K562 (cell line): ENCODE data around the gene SLC26A1. TPM values are rescaled to one million over a fixed set of nuclear protein-coding genes. Genes with fewer than 3 reads are reported as not detected.

Experiments
- ATAC-seq: fragments of 200-7000 bp; cut with Tn5 transposase; 3 replicates; pipeline ENCODE4 v1.9.1; 2020; ENCODE audit warnings: moderate library complexity
- BruUV-seq: library from RNA; stranded (reverse); fragments of 400-500 nt; replicated peaks from 2 replicates; lab custom pipeline; 2021; lab: Mats Ljungman, UMichigan
- CTCF ChIA-PET: fragments of 300-600 bp; formaldehyde crosslinking; extraction: SDS; loops from one replicate; lab custom pipeline; 2021; ENCODE audit warnings: low intra/inter-chr PET ratio; lab: Yijun Ruan, JAX
- POLR2A ChIA-PET: fragments of 300-600, 350-650 bp; sonication (Branson Sonifier 250); formaldehyde crosslinking; extraction: SDS; loops from one replicate; lab custom pipeline; 2021; ENCODE audit warnings: antibody characterized with exemption, inconsistent platforms; lab: Yijun Ruan, JAX
- DNase-seq, 4 experiments: peaks; one replicate each; pipeline versions ENCODE4 v3.0.0 to v3.0.0-alpha.2; 2011 to 2018; ENCODE audit warnings: low spot score in 3 of 4, mixed read lengths in 3 of 4; ENCODE audit errors: extremely low read depth in 1 of 4
- FAIRE-seq: peaks from 2 replicates; lab custom pipeline; 2011; peaks lifted over from hg19 to GRCh38; lab: Jason Lieb, UNC
- H2AFZ ChIP-seq: 2 replicates; pipeline ENCODE4 v1.6.0; 2011; ENCODE audit warnings: low read depth, low read length, control low read depth, inconsistent platforms
- H3K27ac ChIP-seq: fragments of 200-600 bp; 3 replicates; pipeline ENCODE4 v1.8.0; 2011; ENCODE audit warnings: low read depth, mild to moderate bottlenecking, control low read depth, inconsistent platforms, low read length, moderate library complexity, mixed read lengths; ENCODE audit errors: extremely low read depth
- H3K27me3 ChIP-seq, 2 experiments: fragments of 300-600 bp in 1 of 2; 2 replicates in 1 of 2; 3 replicates in 1 of 2; pipeline versions ENCODE4 v1.6.0 to v1.8.0; 2011; ENCODE audit warnings: inconsistent platforms in 2 of 2, low read length in 2 of 2, mild to moderate bottlenecking in 1 of 2, mixed read lengths in 1 of 2, moderate library complexity in 1 of 2; ENCODE audit not compliant: control insufficient read depth in 2 of 2, insufficient read depth in 2 of 2
- H3K36me3 ChIP-seq: fragments of 300-600 bp; 3 replicates; pipeline ENCODE4 v1.8.0; 2011; ENCODE audit warnings: mild to moderate bottlenecking, low read length, inconsistent platforms; ENCODE audit not compliant: control insufficient read depth, insufficient read depth
- H3K4me1 ChIP-seq, 2 experiments: fragments of 200-600 bp in 1 of 2; replicated peaks in 1 of 2; 2 replicates in 1 of 2; 3 replicates in 1 of 2; pipeline versions ENCODE4 v1.5.1 to v1.8.0; 2011; ENCODE audit warnings: inconsistent platforms in 2 of 2, low read length in 2 of 2, mild to moderate bottlenecking in 1 of 2, mixed read lengths in 1 of 2, moderate library complexity in 1 of 2; ENCODE audit not compliant: control insufficient read depth in 2 of 2, insufficient read depth in 2 of 2
- H3K4me2 ChIP-seq: 2 replicates; pipeline ENCODE4 v1.6.1; 2011; ENCODE audit warnings: low read length, control low read depth, inconsistent platforms, mixed read lengths; ENCODE audit not compliant: insufficient read depth
- H3K4me3 ChIP-seq: fragments of 200-600 bp; sonication (generic), shearing (Covaris generic); 2 replicates; pipeline ENCODE4 v1.5.1; 2016; ENCODE audit warnings: control low read depth, inconsistent platforms
- H3K79me2 ChIP-seq: fragments of 200-600 bp; 3 replicates; pipeline ENCODE4 v1.8.0; 2011; ENCODE audit warnings: low read length, inconsistent platforms; ENCODE audit not compliant: control insufficient read depth, insufficient read depth
- H3K9ac ChIP-seq, 2 experiments: 2 replicates each; pipeline versions ENCODE4 v1.6.0 to v1.6.1; 2011; ENCODE audit warnings: low read depth in 2 of 2, low read length in 2 of 2, control low read depth in 1 of 2, inconsistent platforms in 1 of 2, mild to moderate bottlenecking in 1 of 2, mixed read lengths in 1 of 2; ENCODE audit not compliant: insufficient read depth in 1 of 2
- H3K9me1 ChIP-seq: one replicate; pipeline ENCODE4 v1.6.0; 2011; ENCODE audit warnings: inconsistent platforms, mild to moderate bottlenecking, low read length, moderate library complexity; ENCODE audit not compliant: control insufficient read depth, insufficient read depth
- H3K9me3 ChIP-seq: replicated peaks from 2 replicates; pipeline ENCODE4 v1.5.1; 2011; ENCODE audit warnings: low read depth, low read length, inconsistent platforms; ENCODE audit not compliant: control insufficient read depth, insufficient read depth
- H4K20me1 ChIP-seq: replicated peaks from 2 replicates; pipeline ENCODE4 v1.6.1; 2011; ENCODE audit warnings: low read length, inconsistent platforms, mixed read lengths; ENCODE audit not compliant: control insufficient read depth, insufficient read depth
- E2F3 ChIP-seq: fragments of 250-450 bp; sonication (Bioruptor Pico); IDR thresholded peaks from 2 replicates; pipeline ENCODE4 v1.4.0; 2020; ENCODE audit warnings: mild to moderate bottlenecking
- FOXO4 ChIP-seq: fragments of 450-650 bp; formaldehyde crosslinking; IDR thresholded peaks from 2 replicates; pipeline ENCODE4 v1.4.0; 2020; ENCODE audit warnings: mild to moderate bottlenecking, moderate library complexity
- GTF2B ChIP-seq: IDR thresholded peaks from 2 replicates; pipeline ENCODE4 v1.6.1; 2011; ENCODE audit not compliant: insufficient read length; ENCODE audit errors: extremely low read depth
- HEY1 ChIP-seq: fragments of 250-450 bp; sonication (Bioruptor Pico); IDR thresholded peaks from 2 replicates; pipeline ENCODE4 v1.5.0; 2020; ENCODE audit warnings: mild to moderate bottlenecking, moderate library complexity, borderline replicate concordance
- KDM1A ChIP-seq, 2 experiments: fragments of 450-650 bp; IDR thresholded peaks; 2 replicates each; pipeline ENCODE4 v1.6.1; 2016; ENCODE audit warnings: mild to moderate bottlenecking in 2 of 2
- NFRKB ChIP-seq: fragments of 450-650 bp; IDR thresholded peaks from 2 replicates; pipeline ENCODE4 v1.6.1; 2016; ENCODE audit warnings: low read depth
- PML ChIP-seq: IDR thresholded peaks from 2 replicates; pipeline ENCODE4 v1.6.1; 2012; ENCODE audit warnings: low read length, inconsistent platforms
- RAD21 ChIP-seq, 2 experiments: fragments of 250-450 bp in 1 of 2; fragments of 450-650 bp in 1 of 2; sonication (Bioruptor Pico) in 1 of 2; formaldehyde crosslinking in 1 of 2; IDR thresholded peaks in 1 of 2; conservative IDR thresholded peaks in 1 of 2; 2 replicates each; pipeline versions ENCODE4 v1.4.0 to v1.8.0; 2020 to 2022; ENCODE audit warnings: mild to moderate bottlenecking in 2 of 2, moderate library complexity in 1 of 2
- TEAD4 ChIP-seq, 2 experiments: sonication (generic) in 1 of 2; formaldehyde crosslinking in 1 of 2; IDR thresholded peaks; 2 replicates each; pipeline versions ENCODE4 v1.6.1 to v1.8.0; 2012 to 2022; ENCODE audit warnings: borderline replicate concordance in 1 of 2, inconsistent platforms in 1 of 2, low read length in 1 of 2, mild to moderate bottlenecking in 1 of 2, missing genetic modification reagents in 1 of 2
- ZBTB17 ChIP-seq: fragments of 450-650 bp; formaldehyde crosslinking; IDR thresholded peaks from 2 replicates; pipeline ENCODE4 v1.4.0; 2020; ENCODE audit warnings: mild to moderate bottlenecking
- ZBTB7A ChIP-seq: IDR thresholded peaks from 2 replicates; pipeline ENCODE4 v1.6.1; 2011; ENCODE audit warnings: low read depth, mild to moderate bottlenecking, low read length, moderate library complexity, borderline replicate concordance; ENCODE audit not compliant: control insufficient read depth
- WGBS: fragments of 100-300 bp; shearing (Covaris generic); methylation state at CpG from one replicate; pipeline ENCODE4 v1.1.6; 2016; ENCODE audit warnings: low coverage, mixed read lengths; ENCODE audit not compliant: insufficient coverage; ENCODE audit errors: missing lambda C conversion rate; 5-methylcytosine and 5-hydroxymethylcytosine counted together
- in situ Hi-C: fragments of 300-500 bp; cut with MboI; formaldehyde crosslinking; loops from 4 replicates; pipeline ENCODE4 v1.15.0; 2018; ENCODE audit warnings: inconsistent platforms, mixed read lengths
- intact Hi-C: fragments of 100-400 bp; cut with micrococcal nuclease; formaldehyde crosslinking; loops from 2 replicates; pipeline ENCODE4 v1.14.2; 2022
- polyA plus RNA-seq, 8 experiments: library from polyadenylated mRNA; depleted of rRNA in 4 of 8; stranded (reverse) in 5 of 8; unstranded in 3 of 8; fragments of >200 nt; fragmentation: Nextera tagmentation in 2 of 8; fragmentation: Illumina TruSeq in 1 of 8; extraction: Ambion mirVana in 2 of 8; extraction: Trizol in 1 of 8; gene quantifications; 2 replicates each; pipeline versions ENCODE4 v1.2.1 to v1.2.3, GENCODE V29; 2011 to 2014; ENCODE audit warnings: inconsistent platforms in 1 of 8, missing spikeins in 1 of 8
- total RNA-seq, 7 experiments: library from RNA; depleted of rRNA in 6 of 7; stranded (reverse); fragments of >200 nt in 6 of 7; fragmentation: Illumina TruSeq in 2 of 7; extraction: Trizol in 2 of 7; gene quantifications; 2 replicates each; pipeline versions ENCODE4 v1.2.1 to v1.2.3, GENCODE V29; 2011 to 2021; ENCODE audit warnings: low replicate concordance in 1 of 7
- TF ChIP-seq, protein P1 (sequence below), 3 experiments: IDR thresholded peaks in 2 of 3; conservative IDR thresholded peaks in 1 of 3; 2 replicates each; pipeline ENCODE4 v1.5.1; 2011 to 2012; ENCODE audit warnings: low read length in 3 of 3, mild to moderate bottlenecking in 3 of 3, control low read depth in 2 of 3, improper control_type of control experiment in 1 of 3, inconsistent platforms in 1 of 3, low read depth in 1 of 3, mixed read lengths in 1 of 3, moderate library complexity in 1 of 3; ENCODE audit not compliant: insufficient read depth in 2 of 3
- TF ChIP-seq, protein P2 (sequence below): fragments of 450-650 bp; IDR thresholded peaks from 2 replicates; pipeline ENCODE4 v1.6.1; 2016; ENCODE audit warnings: borderline replicate concordance

Gene SLC26A1
- total and polyA plus RNA-seq, 9 of the 15 experiments (the other 6 are each of a cell fraction or from before 2014, with no cell fraction given) = 0.11 to 4.2 (median 0.95) TPM

GRCh38 chr4:995311-996026 is 2.3 kb upstream of the SLC26A1 start:
- H3K27ac ChIP-seq = peak overlapping the region; percentile 81
- POLR2A ChIA-PET = interaction anchor here (0.7 to 1.2 kb wide), 2 partner anchors 8 to 10 kb away, joined by 3 to 5 read pairs; partner anchors contain the start of gene IDUA
- intact Hi-C loops (loop anchor here (10.0 kb wide), 1 partner anchor 49 kb away; no protein-coding TSS in a partner anchor), in situ Hi-C loops (no loop called here)
- ATAC-seq (no peak), DNase-seq (peak in 1 of 4 experiments; percentile 45), FAIRE-seq (no peak)
- H3K9me1 ChIP-seq = no peaks in the 10 kb centered on the region
- H3K9me3 ChIP-seq = no peaks in the 10 kb centered on the region
- no peaks in the 10 kb centered on the region for H4K20me1 ChIP-seq
- BruUV-seq = TSS peak; percentile 74
- H3K36me3 ChIP-seq = peaks cover 16% of the 10 kb centered on the region; the same call in 1 of the 3 replicates
- H3K4me2 ChIP-seq = peak overlapping the region; percentile 77
- peak overlapping the region; percentile 27; the same call in 1 of the 2 replicates for H2AFZ ChIP-seq
- peak overlapping the region; percentile 78 to 94 for H3K9ac ChIP-seq
- no peak overlapping the region for H3K4me3 ChIP-seq
- H3K27me3 ChIP-seq = no peaks in the 10 kb centered on the region
- CTCF ChIA-PET = no interaction called here
- peaks cover 23% of the 10 kb centered on the region; the same call in 2 of the 3 replicates for H3K79me2 ChIP-seq
- 62% methylated on average over 19 of the region's 23 CpGs for WGBS
- H3K4me1 ChIP-seq = peaks cover 41 to 85% of the 10 kb centered on the region in 2 experiments
- TF ChIP-seq ZBTB7A (peak; percentile 39; the same call in 1 of the 2 replicates), FOXO4 (CRISPR knock-in tag) (0 out of 2 replicates have a peak, but pooled peaks have one; percentile 22), HEY1 (CRISPR knock-in tag) (no peak), RAD21 (CRISPR knock-in tag; conservative IDR thresholded peaks at IDR 0.05 in 1 of 2, IDR thresholded peaks at IDR 0.05 in 1 of 2) (peak in 1 of 2 experiments; percentile 2; a peak in 1 of 4 replicates), E2F3 (CRISPR knock-in tag) (0 out of 2 replicates have a peak, but pooled peaks have one; percentile 17), PML (peak; percentile 41; the same call in 1 of the 2 replicates), NFRKB (peak; percentile 11; the same call in 1 of the 2 replicates), TEAD4 (IDR thresholded peaks at IDR 0.05; ENCODE audit: low read length) (0 out of 2 replicates have a peak, but pooled peaks have one; percentile 6), TEAD4 (CRISPR knock-in tag; IDR thresholded peaks at IDR 0.05; ENCODE audit: borderline replicate concordance) (no peak), ZBTB17 (CRISPR knock-in tag) (peak; percentile 43; the same call in 1 of the 2 replicates), KDM1A (IDR thresholded peaks at IDR 0.05) (no peak), GTF2B (peak; percentile 65)
- TF ChIP-seq, protein P1, sequence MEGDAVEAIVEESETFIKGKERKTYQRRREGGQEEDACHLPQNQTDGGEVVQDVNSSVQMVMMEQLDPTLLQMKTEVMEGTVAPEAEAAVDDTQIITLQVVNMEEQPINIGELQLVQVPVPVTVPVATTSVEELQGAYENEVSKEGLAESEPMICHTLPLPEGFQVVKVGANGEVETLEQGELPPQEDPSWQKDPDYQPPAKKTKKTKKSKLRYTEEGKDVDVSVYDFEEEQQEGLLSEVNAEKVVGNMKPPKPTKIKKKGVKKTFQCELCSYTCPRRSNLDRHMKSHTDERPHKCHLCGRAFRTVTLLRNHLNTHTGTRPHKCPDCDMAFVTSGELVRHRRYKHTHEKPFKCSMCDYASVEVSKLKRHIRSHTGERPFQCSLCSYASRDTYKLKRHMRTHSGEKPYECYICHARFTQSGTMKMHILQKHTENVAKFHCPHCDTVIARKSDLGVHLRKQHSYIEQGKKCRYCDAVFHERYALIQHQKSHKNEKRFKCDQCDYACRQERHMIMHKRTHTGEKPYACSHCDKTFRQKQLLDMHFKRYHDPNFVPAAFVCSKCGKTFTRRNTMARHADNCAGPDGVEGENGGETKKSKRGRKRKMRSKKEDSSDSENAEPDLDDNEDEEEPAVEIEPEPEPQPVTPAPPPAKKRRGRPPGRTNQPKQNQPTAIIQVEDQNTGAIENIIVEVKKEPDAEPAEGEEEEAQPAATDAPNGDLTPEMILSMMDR (IDR thresholded peaks at IDR 0.05 in 2 of 3, conservative IDR thresholded peaks at IDR 0.05 in 1 of 3; ENCODE audit: insufficient read depth in 2 of 3, low read depth in 1 of 3, low read length in 3 of 3) = peak in 2 of 3 experiments; percentile 16 to 25; a peak in 3 of 6 replicates
- TF ChIP-seq, protein P2, sequence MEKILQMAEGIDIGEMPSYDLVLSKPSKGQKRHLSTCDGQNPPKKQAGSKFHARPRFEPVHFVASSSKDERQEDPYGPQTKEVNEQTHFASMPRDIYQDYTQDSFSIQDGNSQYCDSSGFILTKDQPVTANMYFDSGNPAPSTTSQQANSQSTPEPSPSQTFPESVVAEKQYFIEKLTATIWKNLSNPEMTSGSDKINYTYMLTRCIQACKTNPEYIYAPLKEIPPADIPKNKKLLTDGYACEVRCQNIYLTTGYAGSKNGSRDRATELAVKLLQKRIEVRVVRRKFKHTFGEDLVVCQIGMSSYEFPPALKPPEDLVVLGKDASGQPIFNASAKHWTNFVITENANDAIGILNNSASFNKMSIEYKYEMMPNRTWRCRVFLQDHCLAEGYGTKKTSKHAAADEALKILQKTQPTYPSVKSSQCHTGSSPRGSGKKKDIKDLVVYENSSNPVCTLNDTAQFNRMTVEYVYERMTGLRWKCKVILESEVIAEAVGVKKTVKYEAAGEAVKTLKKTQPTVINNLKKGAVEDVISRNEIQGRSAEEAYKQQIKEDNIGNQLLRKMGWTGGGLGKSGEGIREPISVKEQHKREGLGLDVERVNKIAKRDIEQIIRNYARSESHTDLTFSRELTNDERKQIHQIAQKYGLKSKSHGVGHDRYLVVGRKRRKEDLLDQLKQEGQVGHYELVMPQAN = no peak
